LNCAP (cell line): ENCODE results near the gene ELP2.

Source experiments
- TF ChIP-seq, protein P1 (sequence below): fragments of 450-650 bp; IDR thresholded peaks from 2 replicates; pipeline ENCODE4 v1.5.1; 2017; ENCODE audit warnings: mild to moderate bottlenecking

ELP2 gene

DNA sequence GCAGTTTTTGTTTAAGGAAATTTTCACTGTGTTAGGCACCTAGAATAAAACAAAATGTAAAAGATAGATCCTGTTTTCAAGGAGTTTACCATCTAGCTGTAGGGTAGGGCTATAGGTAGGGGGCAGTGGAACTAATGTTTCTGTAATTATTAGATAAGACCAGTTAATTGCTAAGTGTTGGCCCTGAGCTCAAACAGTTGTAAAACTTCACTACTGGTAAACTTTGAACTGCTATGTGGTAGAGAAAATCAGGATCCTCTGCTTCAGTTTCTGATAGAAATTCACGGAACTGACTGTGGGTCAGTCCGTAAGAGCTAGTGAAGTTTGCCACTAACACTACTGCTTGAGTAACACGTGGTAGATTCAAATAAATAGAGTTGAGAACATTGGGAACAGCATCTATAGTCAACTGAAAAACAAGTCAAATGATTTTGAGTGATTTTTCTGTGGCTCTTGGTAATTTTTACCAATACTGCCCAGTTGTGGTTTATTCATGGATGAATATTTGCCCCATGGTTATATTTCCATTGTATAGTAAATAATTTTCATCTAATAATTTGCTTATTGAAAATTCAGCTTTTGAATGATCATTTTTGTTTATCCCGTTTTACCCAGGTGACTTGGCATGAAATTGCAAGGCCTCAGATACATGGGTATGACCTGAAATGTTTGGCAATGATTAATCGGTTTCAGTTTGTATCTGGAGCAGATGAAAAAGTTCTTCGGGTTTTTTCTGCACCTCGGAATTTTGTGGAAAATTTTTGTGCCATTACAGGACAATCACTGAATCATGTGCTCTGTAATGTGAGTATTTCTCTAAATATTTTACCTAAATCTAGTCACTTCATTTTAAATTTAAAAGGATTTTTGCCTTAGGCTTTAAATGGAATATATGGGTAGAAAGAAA, 26.4 kb downstream of the ELP2 start:
- TF ChIP-seq, protein P1, sequence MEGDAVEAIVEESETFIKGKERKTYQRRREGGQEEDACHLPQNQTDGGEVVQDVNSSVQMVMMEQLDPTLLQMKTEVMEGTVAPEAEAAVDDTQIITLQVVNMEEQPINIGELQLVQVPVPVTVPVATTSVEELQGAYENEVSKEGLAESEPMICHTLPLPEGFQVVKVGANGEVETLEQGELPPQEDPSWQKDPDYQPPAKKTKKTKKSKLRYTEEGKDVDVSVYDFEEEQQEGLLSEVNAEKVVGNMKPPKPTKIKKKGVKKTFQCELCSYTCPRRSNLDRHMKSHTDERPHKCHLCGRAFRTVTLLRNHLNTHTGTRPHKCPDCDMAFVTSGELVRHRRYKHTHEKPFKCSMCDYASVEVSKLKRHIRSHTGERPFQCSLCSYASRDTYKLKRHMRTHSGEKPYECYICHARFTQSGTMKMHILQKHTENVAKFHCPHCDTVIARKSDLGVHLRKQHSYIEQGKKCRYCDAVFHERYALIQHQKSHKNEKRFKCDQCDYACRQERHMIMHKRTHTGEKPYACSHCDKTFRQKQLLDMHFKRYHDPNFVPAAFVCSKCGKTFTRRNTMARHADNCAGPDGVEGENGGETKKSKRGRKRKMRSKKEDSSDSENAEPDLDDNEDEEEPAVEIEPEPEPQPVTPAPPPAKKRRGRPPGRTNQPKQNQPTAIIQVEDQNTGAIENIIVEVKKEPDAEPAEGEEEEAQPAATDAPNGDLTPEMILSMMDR: no peak

DNA sequence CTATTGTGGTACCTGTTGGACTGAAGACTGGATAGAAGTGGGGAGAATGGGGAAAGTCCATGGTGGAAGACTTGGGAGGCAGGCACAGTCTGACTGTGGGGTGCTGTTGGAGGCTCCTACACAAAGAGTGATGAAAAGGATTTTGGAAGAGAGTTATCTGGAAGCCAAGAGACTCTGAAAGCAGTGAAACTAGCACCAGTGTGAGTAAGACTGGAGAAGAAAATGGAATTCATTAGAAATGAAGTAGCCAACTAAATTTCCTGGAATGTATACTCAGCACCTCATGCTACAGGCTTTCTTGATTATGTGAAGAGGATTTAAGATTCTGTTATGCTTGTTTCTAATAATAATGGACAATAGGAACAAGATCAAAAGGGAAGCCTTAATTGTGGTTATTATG, 27.7 kb downstream of the ELP2 start:
- TF ChIP-seq, protein P1: no peak

DNA sequence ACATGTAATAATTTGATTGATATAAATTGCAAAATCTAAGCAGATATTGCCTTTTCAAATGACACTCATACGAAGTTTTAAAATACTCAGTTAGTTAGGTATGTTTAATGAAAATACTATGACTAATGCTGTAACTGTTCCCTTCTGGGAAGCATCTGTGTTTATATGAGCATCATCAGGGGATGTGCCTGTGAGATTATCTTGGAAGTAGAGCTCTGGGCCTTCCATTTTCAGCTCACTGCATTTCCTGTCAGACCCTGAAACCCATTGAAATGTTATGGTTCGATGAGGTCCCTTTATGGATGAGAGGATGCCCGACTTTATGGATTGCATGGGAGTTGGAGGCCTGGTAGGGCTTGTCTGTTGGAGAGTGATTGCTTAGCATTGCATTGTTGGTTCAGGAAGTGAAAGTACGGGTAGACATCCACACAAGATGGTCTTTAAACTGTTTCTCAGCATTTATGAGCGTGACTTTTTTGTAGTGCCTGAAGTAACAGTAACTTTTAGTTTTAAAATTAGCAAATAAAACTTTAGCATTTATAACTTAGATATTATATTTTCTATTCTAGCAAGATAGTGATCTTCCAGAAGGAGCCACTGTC, 28.7 kb downstream of the ELP2 start:
- TF ChIP-seq, protein P1: no peak

DNA sequence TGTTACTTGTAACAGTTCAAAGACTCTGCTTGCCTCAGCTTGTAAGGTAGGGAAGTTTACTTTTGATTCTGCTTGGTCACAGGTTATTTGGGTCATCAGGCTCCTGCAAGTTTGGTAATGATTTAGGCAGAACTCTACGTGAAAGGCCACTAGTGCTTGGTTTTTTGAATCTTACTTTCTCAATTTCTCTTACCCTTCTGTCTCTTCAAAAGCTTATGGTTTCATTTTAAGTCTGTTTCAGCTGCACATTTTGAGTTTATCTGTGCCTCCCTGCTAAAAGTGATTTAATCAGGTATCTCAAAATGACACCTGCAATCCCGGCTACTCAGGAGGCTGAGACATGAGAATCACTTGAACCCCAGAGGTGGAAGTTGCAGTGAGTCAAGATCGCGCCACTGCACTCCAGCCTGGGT, 31.3 kb downstream of the ELP2 start:
- TF ChIP-seq, protein P1: no peak

DNA sequence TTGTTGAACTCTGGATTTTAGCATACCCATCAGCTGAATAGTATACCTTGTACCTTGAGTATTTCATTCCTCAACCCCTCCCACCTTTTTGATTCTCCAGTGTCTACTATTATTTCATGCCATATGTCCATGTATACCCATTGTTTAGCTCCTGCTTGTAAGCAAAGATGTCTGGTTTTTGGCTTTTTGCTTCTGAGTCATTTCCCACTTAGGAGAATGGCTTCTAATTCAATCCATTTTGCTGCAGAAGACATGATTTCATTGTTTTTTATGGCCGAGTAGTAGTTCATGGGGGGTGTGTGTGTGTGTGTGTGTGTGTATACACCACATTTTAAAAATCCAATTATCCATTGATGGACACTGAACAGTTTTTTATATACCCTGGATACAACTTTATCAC, 33.3 kb downstream of the ELP2 start:
- TF ChIP-seq, protein P1: no peak

DNA sequence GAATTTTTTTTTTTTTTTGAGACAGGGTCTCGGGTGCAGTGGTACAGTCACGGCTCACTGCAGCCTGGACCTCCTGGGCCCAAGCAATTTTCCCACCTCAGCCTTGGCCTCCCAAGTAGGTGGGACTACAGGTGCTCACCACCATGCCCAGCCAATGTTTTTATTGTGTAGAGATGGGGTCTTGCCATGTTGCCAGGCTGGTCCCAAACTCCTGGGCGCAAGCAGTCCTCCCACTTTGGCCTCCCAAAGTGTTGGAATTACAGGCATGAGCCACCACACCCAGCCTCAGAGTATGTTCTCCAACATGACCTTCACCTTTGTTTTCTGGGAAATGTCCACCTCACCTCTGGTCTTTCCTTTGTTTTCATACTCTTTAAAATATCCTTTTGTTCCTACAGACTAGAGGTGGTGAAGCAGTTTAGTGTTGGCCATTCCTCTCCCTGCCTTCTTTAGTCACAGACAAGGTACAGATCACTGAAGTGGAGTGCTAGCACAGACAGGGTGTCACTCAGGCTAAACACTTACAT, 38.1 kb downstream of the ELP2 start:
- TF ChIP-seq, protein P1: no peak

DNA sequence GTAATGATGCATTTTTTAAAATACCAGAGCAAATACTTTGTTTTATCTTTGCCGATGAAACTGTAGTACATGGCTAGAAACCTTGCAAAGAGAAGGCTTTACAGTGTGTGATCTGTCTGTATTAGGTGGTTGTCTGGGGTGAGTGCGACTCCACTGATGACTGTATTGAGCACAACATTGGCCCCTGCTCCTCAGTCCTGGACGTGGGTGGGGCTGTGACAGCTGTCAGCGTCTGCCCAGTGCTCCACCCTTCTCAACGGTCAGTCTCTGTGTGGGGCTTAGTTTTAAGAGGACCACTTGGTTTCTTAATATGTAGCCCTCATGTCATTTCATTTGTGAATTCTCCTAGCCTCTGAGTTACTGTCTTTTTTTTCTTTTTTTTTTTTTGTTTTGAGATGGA, 40.2 kb downstream of the ELP2 start:
- TF ChIP-seq, protein P1: no peak
